GM21515 (cell line): ENCODE measurements around the gene ALDH1L2.
A peak's percentile ranks its signal among the peaks of the same experiment; 100 is the strongest.

Experiments
- ATAC-seq: cut with Tn5 transposase; IDR thresholded peaks from one replicate; pipeline ENCODE4 v1.9.1; 2021; ENCODE audit not compliant: unreplicated experiment

ALDH1L2 gene

GRCh38 chr12:105083551-105084105 is 630 bp downstream of the ALDH1L2 start:
- ATAC-seq: no peak

- ATAC-seq: no peak
Observed at GRCh38 chr12:105083031-105083430, 1.2 kb downstream of the ALDH1L2 start.

DNA sequence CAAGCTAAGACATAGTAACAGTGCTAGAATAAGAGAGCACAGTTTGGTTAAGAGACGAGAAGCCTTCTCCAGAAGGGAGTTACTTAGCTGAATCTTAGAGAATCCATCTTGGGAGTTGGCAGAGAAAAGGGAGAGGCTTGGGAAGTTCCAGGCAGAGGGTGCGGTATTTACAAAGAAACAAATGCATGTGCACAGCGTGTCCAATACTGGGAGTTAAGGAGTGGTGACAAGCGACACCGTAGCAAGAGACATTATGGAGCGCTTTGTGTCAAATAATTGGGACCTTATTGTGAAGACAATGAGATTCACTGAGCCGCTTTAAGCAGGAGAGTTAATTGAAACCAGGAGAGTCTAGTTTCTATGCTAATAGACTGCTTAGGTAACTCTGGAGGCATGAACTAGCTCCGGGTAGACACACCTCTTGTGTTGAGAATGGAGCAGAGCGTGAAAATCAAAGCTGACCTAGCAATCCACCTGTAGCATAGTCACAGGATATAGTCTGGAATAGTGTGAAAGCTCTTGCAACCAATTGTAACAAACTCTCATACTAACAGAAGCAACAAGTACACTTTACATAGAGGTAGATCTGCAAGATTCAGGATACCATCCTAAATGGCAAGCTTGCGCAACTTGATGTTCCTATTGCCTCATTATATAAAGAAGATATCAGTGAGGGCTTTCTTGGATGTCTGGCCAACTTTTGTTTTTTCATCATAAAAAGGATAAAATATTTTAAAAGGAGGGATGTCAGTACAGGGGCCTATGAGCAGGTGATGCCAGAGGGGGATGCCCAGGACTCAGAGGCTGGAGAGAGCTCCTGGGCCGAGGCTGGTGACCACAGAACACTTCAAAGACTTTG is 5.3 kb downstream of the ALDH1L2 start:
- no peak for ATAC-seq

DNA sequence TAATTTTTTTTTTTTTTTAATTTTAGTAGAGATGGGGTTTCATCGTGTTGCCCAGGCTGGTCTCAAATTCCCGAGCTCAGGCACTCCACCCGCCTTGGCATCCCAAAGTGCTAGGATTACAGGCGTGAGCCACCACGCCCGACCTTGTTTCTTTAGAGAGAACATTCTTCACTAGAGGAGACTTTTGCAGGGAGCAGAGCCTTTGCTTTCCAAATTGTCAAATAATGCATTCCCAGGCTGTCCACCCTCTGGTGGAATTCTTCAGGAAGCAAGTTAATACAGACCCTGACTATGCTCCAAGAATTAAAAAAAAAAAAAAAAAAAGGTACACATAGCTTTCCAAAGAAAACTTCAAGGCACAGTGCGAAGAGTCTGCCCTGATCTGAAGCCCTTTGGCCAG is 6.8 kb downstream of the ALDH1L2 start:
- ATAC-seq: no peak

GRCh38 chr12:105076913-105077312 is 7.3 kb downstream of the ALDH1L2 start:
- ATAC-seq: no peak

- no peak for ATAC-seq
Observed at GRCh38 chr12:105076098-105076497, 8.2 kb downstream of the ALDH1L2 start.

DNA sequence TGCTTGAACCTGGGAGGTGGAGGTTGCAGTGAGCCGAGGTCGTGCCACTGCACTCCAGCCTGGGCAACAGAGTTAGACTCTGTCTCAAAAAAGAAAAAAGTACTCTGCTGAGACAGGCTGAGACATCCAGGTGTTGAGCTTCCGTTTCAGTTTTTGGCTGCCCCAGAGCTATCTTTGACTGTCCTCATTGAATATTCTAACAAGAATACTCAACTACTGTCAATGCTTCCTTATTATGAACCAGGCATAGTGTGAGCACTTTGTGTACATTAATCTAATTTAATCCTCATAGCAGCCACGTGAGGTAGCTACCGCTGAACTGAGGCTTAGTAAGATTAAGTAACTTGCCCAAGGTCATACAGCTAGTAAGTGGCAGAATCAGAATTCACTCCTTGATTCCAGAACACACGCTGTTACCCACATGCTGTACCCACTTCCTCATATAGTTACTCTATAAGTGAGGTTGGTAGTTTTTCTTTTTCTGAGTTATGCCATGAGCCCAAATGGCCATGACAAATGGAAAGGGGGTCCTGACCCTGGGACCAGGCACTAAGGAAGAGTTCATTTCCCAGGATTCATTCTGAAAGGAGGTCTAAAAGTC is 11.3 kb downstream of the ALDH1L2 start:
- ATAC-seq: no peak

GRCh38 chr12:105071981-105072380 is 12.3 kb downstream of the ALDH1L2 start:
- no peak for ATAC-seq

- ATAC-seq: no peak
Observed at GRCh38 chr12:105069936-105070702, 14.1 kb downstream of the ALDH1L2 start.

DNA sequence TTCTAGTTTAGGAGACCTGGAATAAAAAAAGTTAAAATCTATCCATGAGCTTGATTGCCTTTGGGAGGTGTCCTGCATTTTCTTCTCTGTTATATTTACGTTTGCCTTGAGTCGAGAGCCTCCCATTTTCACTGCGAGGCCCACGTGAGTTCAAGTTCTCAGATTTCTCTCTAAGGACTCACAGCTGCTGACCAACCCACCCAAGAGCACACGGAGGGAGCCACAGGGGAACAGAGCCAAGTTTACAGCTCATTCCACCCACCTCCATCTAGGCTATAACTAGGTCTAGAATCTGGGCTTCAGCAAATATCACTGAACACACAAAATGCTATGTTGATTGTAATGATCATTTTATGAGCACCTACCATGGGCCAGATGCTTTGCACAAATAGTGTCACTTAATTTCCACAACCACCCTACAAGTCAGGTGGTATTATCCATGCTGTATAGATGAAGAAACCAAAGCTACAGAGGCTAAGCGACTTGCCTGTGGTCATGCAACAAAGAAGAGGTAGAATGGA is 16.7 kb downstream of the ALDH1L2 start:
- no peak for ATAC-seq

DNA sequence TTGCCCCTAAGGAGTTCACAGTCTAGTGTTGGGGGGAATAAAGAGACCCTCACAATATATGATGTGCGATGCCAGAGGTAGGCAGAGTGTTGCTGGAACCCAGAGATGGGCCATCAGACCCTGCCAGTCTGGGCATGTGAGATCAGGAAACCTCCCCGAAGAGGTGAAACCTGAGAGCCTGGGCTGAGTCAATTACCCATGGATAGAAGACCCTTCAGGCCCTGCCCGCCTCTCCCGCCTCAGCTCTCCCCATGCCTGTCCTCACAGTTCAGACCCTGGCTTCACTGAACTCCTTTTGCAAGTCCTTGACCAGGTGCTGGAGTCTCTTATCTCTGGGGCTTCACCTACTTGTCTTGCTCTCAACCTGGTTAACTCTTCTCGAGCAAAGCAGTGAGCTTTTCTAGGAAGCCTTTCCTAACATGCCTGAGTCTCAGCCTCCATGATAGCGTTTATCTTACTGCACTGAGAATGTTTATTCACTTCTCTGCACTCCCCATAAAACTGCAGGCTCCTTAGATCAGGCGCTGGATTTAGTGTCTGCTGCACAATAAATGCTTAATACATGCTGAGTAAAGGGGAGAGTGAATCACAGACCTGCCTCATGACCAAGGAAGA is 19.6 kb downstream of the ALDH1L2 start:
- no peak for ATAC-seq

- no peak for ATAC-seq
Observed at GRCh38 chr12:105060715-105061378, 23.4 kb downstream of the ALDH1L2 start.

DNA sequence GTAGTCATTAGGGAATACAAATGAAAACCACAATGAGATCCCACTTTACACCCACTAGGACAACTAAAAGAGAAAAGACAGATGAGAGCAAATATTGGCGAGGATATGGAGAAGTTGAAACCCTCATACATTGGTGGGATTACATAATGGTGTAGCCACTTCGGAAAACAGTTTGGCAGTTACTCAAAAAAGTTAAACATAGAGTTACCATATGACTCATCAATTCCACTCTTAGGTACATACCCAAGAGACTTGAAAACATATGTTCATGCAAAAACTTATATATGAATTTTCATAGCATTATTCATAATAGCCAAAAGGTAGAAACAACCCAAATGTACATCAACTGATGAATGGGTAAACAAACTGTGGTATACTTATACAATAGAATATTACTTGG is 27.1 kb downstream of the ALDH1L2 start:
- no peak for ATAC-seq

DNA sequence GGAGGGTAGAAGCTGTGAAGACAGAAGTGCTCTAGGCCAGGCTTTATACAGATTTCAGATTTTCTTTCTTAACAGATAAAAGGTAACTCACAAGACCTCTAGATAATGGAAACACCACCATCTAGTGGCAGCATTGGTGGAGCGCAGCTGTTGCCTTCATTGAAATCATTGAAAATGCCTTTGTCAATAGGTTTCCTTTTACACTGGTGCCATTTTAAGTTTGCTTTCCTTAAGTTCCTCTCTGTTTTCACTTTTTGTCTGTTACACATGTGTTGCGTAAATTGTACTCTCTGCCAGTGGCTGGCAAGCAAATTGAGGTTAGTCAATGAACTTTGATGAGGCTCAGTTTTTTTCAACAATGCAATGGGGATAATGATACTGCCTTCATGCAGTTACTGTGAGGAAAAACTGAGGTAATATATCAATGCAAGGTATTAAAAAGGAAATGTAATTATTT is 31.1 kb downstream of the ALDH1L2 start:
- ATAC-seq: peak; percentile 56

- no peak for ATAC-seq
Observed at GRCh38 chr12:105051981-105052380, 32.3 kb downstream of the ALDH1L2 start.

- ATAC-seq: no peak
Observed at GRCh38 chr12:105048315-105048714, 35.9 kb downstream of the ALDH1L2 start.

GRCh38 chr12:105047308-105047707 is 37.0 kb downstream of the ALDH1L2 start:
- no peak for ATAC-seq

GRCh38 chr12:105041186-105041585 is 43.1 kb downstream of the ALDH1L2 start:
- no peak for ATAC-seq

- ATAC-seq: no peak
Observed at GRCh38 chr12:105040476-105040875, 43.8 kb downstream of the ALDH1L2 start.
